HG03025 (cell line): ENCODE results near the gene CCDC88C.

ENCODE experiments used
- ATAC-seq: cut with Tn5 transposase; IDR thresholded peaks from one replicate; pipeline ENCODE4 v1.9.1; 2021; ENCODE audit warnings: mild to moderate bottlenecking, moderate library complexity; ENCODE audit not compliant: unreplicated experiment, low FRiP score

CCDC88C gene

DNA sequence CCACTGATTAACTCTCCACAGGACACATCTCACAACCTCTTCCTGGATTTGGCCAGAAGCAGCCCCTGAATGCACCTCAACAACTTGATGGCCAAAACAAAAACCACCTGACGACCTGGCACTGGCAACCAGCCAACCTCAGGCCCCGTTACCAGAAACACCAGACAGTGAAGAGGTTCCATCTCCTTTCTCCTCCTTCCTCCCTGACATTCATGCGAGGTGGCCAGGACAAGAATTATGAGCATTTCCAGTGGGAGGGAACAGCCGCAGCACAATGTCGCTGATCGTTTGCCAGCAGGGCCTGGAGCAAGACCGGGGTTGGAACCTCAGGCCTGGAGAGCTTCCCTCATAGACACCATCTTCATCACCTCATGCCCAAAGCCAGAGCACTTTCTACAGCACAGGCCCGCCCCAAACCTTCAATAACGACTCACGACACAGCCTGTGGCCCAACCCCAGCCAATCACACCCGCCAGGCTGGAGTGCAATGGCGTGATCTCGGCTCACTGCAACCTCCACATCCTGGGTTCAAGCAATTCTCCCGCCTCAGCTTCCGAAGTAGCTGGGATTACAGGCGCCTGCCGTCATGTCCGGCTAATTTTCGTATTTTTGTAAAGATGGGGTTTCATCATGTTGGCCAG lies 48.7 kb downstream of the CCDC88C start:
- no peak for ATAC-seq

DNA sequence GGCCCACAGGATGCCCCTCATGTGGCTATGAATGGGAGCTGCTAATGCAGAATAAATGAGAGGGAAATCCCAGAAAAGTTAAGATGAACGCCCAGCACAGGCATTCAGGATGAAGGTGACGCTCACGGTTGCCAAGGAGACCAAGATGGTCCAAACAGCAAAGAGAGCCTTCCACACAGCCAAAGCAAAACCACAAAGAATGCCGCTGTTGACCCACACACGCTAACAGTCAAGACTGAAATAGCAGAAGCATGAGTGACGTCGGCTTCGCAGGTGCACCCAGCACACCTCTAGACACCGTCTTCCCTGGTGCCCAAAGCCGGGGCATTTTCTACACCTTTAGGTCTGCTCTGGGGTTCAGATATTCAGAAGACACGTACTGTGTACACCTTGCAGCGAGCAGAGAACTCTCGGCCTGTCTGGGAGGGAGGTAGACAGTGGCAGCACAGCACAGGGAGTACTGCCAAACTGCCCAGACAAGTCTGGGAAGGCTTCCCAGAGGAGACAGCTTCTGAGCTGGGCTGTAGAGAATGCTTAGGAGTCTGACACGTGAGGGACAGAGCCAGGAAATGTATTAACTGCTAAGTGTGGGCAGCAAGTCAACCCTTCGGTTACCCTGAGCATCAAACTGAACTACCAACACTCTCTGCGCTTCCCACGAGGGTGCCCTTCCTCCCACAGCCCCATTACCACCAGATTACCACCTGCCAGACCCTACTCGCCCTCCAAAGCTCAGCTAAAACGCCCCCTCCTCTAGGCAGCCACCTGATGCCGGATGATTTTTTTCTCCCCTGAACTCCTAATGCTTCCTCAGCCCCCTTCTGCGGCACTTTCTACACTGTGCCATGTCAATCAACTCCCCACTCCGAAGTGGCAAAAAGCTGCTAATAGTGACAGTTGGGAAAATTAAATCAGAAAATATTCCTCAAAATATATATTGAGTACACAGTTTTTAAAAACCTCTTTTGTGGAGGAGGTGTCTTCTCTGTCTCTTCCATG lies 50.1 kb downstream of the CCDC88C start:
- peak; percentile 66 for ATAC-seq

DNA sequence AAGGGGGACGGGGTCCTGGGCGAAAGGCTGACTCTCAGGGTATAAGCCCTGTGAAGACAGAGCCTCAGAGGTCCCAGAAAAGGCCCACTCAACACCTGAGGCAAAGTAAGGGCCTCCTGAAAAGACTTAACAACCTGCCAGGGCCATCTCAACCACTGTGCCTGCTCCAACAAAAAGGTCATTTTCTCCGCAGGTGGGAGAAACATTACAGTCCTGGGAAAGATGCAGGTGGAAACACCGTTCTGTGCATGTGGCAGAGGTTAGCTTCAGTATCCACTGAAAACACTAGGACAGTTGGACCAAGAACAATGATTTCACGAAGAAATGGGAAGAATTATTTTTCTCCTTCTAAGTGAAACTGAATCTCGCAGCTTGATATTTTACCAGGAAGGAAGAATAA lies 50.9 kb downstream of the CCDC88C start:
- no peak for ATAC-seq

DNA sequence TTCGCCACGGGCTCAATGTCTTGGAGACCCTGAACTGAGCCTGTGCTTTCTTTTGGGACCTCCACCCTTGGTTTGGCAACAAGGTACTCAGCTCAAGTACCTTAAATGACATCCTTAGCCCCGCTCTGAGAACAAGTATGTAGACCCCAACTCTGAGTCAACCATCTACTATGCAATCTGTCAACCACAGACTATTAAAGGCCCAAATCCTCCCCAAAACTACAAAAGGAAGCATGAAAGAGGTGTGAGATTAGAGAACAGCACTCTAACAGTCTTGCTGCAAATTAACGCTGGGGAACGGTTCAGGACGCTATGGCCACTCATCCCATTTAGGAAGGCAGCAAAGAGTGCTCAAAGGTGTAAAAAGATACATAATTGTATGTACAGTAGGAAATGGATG lies 52.1 kb downstream of the CCDC88C start:
- no peak for ATAC-seq

DNA sequence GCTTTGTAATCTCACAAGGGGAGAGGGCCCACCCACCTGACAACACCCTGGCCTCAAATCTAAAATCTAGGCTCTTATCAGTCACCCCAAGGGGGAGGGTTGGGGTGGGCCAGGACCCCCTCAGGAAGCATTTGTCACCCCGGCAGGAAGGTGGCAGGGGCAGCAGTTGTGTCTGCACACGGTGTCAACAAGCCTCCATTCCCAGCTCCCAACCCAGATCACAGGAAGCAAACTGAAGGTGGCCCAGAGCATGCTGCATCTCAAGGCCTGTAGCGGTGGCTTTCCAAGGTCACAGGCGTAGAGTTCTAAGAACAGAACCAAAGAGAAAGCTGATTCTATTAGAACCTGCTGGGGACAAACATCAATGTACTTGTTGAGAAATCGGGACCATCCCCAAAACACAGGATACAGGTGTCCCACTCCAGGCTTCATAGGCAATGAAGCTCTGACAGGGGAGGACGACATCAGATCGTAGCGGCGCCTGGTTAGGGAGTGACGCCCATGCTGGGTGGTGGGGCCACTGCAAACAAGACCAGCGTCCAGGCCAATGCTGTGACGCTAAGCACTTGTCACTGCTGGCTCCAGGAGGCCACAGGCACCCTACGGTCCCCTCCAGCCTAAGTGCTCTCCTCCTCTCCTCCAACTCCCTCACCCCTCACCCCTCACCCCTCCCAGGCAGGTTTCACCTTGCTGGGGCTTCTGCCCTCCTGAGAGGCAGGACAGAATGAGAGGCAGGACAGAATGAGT lies 52.9 kb downstream of the CCDC88C start:
- ATAC-seq = no peak

DNA sequence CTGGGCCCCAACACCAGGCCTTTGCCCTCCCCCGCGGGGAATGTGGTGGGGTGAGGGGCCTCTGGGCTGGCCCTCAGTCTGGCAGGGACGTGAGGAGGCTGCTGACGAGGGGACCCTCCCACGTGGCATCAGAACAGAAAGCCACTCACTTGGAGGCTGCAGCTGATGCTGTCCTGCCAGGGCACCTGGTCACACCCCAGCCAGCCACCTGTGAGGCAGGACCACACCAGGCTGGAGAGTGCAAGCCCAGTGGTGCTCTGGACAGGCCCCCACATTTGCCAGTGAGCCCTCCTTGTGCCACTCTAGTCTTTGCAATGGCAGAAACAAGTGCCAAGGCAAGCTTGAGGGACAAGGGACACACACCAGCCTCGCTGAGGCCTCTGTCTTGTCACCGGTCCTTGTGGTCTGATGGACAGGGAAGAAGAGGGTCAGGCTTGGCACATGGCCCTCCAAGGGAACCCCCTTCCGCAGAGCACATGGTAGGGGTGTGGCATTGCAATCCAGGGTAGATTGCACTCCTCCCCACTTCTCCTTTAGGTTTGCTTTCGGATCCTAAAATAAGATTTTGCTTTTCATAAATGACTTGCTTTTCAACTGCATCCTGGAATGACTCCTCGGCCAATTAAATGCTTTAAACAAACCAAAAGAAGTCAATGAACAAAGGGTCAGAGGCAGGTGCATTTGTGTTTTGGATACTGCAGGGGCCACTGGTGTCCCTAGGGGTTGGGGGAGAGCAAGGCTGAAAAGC lies 53.7 kb downstream of the CCDC88C start:
- peak; percentile 32 for ATAC-seq

DNA sequence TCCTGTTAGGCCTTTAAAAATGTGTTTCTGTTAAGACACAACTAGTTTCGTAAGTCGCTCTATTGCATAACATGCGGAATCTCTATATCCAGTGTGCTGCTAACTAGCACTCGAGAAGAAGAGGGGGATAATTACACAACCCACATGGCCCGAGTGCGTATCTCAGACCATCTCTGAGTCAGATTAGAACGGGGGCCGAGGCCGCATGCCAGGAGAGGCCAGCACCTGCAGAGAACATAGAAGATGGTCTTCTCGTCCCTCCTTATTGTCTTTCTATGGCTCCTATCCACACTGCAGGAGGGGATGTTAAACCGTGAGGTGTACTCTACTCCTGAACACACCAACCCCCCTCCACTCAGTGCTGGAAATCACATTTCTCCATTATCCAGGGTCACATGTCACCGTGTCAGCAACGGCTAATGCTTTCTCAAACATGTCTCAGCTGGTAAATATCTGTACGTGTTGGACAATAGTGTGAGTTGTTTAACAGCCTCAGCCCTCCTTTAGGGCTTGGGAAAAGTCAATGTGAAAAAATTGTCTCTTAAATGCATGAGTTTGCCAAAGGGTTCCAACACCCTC lies 56.3 kb downstream of the CCDC88C start:
- no peak for ATAC-seq

DNA sequence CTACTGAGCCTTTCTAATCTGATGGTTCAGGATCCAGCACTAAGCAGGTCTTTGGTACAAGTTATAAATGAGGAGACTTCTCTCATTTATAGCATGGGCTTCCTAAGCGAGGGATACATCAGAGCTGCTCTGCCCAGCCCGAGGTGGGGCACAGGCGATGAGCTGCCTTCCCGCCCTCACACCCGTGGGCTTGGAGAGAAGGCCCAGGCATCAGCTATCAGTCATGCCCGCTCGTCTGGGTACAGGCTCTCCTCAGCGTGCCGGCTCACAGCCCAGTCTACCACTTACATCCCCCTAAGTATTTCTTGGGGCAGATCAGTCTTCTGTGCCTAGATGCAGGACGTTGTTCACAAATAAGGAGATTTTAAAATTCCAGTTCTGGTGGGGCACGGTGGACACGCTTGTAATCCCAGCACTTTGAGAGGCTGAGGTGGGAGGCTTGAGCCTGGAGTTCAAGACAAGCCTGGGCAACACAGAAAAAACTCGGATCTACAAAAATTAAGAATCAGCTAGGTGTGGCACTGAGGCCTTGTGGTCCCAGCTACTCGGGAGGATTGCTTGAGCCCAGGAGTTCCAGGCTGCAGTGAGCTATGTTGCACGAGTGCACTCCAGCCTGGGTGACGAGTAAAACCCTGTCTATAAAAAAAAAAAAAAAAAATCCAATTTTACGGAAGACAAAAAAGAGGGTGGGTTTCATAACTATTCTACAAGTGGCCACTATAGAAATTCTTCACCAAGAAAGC lies 57.0 kb downstream of the CCDC88C start:
- no peak for ATAC-seq

DNA sequence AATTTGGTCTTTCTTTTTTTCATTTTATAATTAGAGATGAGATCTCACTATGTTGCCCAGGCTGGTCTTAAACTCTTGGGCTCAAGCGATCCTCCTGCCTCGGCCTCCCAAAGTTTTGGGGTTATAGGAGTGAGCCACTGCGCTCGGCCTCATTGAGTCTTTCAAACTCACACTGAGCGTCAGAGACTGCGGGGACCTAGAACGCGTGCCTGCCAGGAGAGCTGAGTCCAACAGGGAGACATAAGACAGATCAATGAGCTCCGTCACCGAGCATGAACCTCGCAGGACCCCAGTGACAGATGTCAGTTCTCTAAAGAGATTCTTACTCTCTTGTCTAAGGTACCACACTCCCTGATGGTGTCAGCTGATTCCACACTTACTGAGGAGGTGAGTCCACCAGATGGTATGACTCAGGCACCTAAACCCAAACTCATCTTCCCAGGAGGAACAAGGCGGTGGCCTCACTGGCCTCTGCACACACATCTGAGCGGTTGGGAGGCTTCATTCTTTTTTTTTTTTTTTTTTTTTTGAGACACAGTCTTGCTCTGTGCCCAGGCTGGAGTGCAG lies 58.9 kb downstream of the CCDC88C start:
- no peak for ATAC-seq

DNA sequence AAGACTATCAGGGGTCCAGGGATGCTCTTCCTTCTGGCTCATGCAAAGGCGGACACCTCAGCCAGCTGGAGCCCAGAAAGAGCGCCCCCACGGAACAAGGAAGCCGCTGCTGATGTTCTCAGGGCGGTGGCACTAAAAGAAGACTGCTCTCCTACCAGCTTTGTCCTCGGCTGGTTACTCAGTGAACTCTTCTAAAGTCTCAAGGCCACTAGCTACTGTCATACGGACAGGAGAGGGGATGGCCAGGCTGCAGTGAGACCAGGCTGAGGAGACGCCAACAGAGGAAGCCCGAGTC lies 59.6 kb downstream of the CCDC88C start:
- no peak for ATAC-seq

DNA sequence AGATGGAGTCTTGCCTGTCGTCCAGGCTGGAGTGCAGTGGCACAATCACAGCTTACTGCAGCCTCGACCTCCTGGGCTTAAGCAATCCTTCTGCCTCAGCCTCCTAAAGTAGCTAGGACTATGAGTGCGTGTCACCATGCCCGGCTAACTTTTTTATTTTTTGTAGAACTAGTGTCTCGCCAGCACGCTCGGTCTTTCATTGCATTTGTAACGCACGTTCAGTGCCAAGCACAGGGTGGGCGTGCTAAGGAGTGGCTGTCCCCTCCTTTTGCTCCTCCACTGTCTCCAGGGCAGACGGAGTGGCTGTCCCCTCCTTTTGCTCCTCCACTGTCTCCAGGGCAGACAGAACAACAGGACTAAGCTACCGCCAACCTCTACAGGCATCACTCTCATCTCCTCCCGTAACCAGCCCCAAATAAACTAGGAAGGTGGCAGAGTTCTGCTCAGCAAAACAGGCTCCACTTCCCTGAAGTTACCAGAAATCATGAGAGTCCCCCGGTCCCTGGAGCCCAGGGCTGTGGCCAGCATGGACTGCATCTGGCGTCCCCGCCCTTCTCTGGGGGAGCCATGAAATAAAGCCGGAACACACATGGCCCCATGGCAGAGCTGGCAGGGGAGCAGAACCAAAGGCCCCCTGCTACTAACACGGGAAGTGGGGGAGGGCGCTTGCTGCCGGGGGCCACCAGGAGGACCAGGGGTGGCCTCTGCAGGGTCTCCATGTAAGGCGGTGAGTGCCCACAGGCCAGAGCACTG lies 60.2 kb downstream of the CCDC88C start:
- no peak for ATAC-seq

DNA sequence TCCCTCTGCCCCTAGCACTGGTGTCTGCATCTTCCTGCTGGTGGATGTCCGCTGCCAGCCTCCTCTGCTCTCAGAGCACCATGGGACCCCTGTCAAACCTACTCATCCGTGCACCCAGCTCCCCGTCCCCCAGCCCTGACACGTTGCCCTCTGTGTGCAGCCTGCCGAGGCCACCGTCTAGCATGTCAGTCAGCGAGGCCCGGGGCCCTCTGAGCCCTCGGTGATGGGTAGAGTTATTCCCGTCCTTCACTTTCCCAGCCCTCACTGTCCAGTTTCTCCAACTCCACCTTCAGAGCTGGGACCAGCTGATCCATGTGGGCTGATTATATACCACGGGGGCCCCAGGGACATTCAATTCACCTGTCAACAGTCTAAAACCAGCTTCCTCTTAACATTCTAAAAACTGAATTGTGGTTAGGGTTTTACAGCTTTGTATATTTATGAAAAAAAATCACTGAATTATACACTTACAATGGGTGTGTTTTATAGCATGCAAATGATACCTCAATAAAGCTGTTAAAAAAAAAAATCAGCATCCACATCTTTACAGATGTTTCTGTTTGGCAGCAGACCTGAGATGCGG lies 61.3 kb downstream of the CCDC88C start:
- no peak for ATAC-seq

DNA sequence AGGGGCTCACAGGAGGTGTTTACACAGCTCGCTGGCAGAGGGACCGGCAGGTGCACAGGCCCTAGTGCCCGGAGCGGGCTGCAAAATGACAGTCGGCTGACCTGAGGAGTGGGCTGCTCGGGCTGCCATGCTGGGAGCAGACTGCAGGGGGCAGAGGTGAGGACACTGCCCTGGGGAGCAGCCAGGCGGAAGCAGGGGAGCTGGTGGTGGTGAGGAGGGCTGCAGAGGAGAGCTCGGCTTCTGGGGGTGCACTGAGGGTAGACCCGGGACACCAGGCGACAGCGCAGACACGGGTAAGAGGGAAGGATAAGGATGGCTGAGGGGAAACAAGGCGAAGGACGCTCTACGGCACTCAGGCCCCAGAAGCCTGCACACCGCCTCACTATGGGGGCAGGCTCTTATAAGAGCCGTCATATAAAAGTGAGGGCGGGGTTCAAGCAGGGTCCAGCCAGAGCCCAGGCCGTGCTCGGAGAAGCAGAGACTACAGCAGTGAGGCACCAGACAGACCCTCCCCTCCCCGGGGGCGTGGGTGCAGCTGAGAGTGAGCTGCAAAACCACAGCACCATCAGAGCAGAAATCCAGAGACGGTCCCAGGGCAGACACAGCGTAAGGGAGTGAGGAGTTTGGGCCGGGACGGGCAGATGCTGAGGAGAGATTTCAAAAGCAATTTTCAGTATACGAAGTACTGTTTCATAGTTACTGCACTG lies 62.5 kb downstream of the CCDC88C start:
- no peak for ATAC-seq

DNA sequence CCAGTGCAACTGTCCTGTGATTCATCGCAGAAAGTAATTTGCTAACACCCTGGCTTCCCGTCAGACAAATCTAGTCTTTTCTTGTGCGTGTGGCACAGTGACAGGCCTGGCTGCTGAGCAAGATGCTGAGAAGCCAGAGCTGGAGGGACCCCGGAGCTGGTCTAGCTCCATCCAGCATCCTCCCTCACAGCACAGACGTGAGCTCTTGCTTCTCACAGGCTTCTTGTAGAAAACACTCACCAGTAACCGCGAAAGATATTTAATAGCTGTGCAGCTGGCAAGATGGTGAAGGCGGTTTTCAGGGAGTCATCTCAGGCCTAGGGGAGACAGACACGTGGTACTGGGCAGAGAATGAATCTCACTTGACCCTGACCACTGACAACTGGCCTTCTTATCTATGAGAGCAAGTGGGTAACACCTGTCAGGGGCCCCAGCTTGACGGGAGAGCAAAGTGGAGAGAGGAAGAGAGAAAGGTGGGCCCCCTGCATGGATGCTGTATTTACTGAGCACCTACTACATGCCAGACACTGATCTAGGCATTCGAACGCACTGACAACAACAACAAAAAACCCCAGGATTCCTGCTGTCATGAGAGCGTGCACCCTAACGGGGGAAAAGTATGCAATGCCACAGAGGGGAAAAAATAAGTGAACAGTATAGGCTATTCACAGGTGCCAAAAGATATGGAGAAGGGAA lies 63.3 kb downstream of the CCDC88C start:
- no peak for ATAC-seq

DNA sequence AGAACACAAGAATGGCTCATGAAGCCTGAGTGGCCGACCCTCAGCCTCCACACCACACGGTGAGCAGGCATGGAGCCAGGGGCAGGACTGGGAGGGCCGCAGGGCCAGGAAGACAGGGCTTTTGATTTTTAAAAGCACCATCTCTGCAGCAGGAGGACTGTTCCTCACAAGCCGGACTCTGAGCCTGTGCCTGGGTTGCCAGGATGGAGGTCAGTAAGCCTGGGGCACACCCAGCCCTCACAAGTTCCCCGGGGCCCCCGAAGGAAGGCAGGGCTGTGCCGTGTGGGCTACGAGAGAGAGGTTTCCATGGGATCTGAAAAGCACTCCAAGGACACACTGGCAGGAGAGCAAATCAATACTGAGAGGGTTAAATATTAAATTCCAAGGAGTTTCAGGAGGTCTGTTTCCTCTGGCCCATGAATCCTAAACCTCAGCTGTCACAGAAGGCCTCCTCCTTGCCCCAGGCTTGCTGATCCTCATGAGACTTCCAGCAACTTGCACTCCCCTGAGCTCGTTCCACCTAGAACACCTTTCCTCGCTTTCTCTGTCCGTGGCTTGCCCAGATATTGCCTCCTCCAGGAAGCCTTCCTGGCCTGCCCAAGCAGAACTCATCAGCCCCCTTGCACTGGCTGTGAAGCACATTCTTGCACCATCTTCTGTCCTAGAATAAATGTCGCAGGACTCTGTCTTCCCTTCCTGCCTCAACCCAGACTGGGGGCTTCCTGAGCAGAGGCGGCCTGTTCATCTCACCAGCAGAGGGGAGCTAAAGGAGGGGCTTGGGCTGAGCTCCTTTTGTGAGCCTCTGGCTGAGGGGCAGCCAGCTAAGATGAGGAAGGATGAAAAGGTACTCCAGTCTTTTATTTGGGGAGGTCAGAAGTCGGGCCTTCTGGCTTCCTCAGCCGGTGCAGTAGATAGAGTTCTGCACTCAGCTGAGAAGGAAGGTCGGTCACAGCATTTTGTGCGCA lies 64.6 kb downstream of the CCDC88C start:
- ATAC-seq = no peak

DNA sequence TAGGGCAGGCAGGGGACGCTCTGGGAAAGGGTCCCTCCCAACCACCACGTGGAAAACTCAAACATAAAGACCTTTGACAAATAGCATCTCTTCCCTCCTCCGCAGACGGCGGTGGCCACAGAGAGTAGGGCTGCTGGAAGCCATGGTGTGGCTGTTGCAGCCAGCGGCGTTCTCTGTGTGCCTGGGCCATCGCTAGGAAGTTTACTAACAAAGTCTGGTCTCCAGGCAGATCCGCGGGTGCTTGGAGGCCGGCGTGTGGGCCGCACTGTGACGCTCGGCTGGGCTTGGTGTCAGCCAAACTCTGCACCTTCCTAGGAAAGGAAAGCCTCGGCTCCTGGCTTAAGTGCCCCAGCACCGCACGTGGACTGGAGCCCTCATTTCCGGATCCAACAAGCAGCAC lies 65.6 kb downstream of the CCDC88C start:
- no peak for ATAC-seq
